CD4-positive, alpha-beta T cell treated with Interleukin-12 subunit alpha and Interleukin-12 subunit beta, for 1 hour (primary cell): ENCODE results near the gene PTGES3.
A peak's percentile ranks its signal among the peaks of the same experiment; 100 is the strongest.

Experiments
- DNase-seq: peaks from one replicate; pipeline ENCODE4 v3.0.0-alpha.2; 2020

Gene PTGES3

GRCh38 chr12:56645717-56646446, 42.2 kb downstream of the PTGES3 start, which contains the start of gene ATP5F1B:
TSS of gene ATP5F1B (minus strand) at chr12:56645984. CDS start at chr12:56645963, 21 bp downstream.
- DNase-seq, result peak; percentile 97

- DNase-seq, result no peak
These were observed 42.8 kb downstream of the PTGES3 start for GRCh38 chr12:56645201-56645716.

DNA sequence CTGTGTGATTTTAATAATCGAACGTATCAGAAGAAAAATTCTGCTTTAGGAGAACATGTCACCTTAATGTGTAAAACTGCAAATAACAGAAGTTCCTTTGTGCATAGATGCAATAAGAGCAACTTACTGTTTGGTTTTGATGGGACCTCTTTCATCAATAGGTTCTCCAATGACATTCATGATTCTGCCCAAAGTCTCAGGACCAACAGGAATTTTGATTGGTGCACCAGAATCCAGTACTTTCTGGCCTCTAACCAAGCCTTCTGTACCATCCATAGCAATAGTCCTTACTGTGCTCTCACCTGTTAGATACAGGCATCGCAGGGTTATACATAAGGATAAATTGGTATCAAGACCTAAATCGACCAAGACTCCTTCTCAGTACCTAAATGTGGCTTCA, 43.4 kb downstream of the PTGES3 start:
- no peak for DNase-seq

- no peak for DNase-seq
These were observed 46.9 kb downstream of the PTGES3 start for GRCh38 chr12:56641219-56641618.

DNA sequence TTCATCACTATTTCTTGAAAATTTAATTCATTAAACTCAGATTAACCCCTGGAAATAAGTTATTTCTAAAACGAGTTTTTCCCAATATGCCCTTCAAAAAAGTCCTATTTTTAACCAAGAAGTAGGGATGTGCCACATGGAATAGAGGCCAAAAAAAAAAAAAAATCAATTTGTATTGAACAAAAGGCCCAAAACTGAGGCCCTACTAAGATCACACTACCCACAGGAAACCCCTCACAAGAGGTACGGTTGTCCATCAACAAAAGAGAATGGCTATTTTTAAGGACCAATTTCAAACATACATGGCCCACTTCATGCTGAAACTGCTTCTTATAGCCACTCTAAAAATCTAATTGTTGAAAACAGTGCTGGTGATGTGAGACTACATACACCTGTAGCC, 50.5 kb downstream of the PTGES3 start:
- no peak for DNase-seq

DNA sequence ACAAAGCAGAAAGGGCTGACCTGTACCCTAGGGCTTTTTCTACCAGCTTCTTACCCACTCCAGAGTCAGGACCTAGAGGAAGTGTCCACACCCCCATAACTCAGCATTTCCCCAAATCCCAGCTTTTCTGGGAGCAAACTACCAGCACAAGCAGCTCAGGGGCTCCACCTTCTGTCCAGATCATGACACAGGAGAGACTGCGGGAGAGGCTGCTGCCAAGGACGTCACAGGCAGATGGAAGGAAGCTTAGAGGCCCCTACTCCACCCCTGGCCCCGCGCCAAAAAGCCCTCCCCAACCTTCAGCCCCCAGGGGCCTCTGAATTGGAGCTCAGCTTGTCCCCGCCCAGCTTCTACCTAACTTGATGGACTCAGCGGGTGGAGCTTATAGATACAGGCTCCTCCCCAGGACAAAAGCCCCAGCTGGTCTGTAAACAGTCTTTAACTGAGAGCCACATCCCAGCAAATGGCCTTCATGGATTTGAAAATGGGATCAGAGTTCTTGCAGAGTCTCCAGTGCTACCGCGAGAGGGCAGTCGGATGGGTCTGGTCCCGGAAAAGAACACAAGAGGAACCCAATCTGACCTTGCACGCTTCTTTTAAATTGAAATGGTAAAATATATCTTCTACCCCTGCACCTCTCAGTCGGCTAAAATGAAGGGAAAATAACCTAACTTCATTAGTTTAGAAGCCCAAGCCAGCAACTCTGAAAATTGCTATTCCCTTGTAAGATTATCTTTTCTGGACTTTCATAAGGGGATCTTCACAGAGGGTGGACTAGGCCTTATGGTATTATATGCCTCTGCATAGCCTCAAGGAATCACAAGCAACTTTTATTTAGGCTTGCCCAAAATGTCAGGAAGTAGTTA, 51.2 kb downstream of the PTGES3 start:
- peak; percentile 95 for DNase-seq

- peak; percentile 86 for DNase-seq
These were observed 52.0 kb downstream of the PTGES3 start for GRCh38 chr12:56635806-56636674.

- DNase-seq, result peak; percentile 73
These were observed 53.0 kb downstream of the PTGES3 start for GRCh38 chr12:56634837-56635791.

DNA sequence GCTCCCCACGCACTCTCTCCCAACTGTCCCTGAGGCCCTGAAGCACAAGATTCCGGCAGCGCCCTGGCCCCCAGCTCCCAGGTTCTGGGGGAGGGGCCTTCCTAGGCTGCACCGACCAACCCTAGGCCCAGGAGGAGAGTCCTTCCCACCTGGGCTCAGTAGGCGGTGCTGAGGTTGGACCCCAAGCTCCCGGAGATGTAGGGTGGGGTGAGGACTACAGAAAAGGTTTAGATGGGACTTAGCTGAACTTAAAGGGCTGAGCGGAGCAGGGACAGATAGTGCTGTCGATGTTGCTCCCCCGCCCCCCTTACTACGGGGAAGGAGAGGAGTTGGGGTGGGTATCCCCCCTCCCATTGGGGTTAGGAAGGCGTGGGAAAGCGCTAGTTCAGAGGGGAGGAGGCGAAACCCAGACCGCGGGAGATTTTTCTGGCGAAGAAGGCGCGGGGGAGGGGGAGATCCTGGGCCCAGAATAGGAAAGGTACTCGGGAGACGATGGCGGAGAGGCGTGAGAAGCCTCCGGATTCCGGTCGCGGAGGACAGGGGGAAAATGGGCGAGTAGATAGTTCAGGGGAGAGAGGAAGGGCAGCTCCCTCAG, 53.7 kb downstream of the PTGES3 start:
- DNase-seq, result peak; percentile 28

DNA sequence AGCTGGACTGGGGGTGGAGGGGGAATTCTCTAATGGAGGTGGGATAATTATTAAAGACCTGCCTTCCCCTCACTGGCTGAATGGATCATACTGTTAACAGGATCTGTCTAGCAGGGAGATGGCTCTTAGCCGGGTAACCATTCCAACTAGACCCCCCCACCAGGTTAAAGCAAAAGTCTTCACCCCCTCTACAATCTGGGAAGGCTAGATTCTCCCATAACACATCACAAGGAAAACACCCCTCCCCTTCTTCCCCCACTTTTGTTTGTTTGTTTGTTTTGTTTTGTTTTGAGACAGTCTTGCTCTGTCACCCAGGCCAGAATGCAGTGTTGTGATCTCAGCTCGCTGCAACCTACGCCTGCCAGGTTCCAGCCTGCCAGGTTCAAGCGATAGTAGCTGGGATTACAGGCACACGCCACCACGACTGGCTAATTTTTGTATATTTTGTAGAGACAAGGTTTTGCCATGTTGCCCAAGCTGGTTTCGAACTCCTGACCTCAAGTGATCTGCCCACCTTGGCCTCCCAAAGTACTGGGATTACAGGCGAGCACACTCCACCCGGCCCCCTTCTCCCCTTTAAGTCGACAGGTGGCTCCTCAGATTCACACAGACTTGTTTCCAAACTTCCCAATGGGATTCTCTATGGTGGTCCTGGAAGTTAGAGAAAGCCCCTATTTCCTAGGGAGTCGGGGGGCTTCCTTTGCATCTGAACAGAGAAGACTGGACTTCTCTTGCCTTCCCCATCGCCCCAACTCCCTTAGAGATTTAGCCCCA, 54.4 kb downstream of the PTGES3 start:
- DNase-seq, result no peak

DNA sequence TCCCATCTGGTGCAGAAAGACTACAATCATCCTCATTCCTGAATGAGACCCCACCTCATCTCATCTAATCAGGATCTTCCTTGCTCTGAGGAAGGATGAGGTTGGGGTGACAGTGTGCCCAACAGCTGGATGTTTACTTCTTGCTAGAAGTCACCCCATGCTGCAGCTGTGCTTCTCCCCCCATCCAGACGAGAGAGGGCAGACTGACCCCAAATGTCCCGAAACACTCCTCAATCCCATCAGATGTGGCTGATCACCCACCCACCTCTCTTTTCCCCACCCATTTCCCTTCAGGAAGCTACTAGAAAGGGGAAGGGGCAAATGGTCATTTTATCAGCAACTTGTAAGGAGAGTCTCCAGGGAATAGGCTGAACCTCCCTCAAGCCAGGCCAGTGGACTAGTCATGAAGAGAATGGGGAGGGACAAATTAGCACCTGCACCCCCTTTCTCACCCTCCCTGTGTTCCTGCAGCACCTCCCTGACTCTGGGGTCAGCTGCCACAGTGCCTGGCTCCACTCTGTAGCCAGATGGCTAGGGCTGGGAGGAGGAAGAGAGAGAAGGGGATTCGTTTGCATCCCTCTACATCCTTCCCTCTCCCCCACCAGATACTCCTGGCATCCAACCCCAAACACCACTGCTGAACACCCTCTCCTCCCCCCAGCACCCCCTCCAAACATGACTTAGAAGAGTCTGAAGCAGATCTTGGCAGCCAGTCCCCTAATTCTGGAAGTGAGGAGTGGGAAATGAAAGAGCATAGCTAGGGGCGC, 55.2 kb downstream of the PTGES3 start:
- DNase-seq, result no peak

GRCh38 chr12:56631790-56632700, 56.0 kb downstream of the PTGES3 start:
- peak; percentile 63 for DNase-seq

DNA sequence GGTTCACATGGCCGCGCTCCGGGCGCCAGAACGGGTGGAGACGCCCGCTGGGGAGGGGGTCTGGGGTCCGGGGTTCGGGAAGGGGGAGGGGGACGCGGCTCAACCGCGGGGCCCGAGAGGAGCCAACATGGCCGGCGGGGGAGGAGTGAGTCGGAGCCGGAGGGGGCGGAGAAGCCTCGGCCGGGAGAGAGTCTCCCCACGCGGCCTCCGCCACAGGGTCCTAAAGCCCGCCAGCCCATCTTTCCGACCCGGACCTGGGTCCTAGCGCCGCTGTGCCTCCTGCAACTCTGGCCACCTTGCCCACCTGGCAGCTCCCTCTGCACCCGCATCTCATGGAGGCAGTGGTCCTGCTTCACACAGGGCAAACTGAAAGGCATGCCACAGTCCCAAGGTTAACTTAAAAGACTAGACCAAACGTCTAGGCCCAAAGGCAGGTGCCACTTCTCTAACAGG, 57.9 kb downstream of the PTGES3 start, which contains the start of gene BAZ2A:
Gene BAZ2A (minus strand): TSS at position 147 of the 453 bp plus-strand sequence. CDS start 12,796 bp downstream, outside the sequence.
- DNase-seq, result peak; percentile 87

DNA sequence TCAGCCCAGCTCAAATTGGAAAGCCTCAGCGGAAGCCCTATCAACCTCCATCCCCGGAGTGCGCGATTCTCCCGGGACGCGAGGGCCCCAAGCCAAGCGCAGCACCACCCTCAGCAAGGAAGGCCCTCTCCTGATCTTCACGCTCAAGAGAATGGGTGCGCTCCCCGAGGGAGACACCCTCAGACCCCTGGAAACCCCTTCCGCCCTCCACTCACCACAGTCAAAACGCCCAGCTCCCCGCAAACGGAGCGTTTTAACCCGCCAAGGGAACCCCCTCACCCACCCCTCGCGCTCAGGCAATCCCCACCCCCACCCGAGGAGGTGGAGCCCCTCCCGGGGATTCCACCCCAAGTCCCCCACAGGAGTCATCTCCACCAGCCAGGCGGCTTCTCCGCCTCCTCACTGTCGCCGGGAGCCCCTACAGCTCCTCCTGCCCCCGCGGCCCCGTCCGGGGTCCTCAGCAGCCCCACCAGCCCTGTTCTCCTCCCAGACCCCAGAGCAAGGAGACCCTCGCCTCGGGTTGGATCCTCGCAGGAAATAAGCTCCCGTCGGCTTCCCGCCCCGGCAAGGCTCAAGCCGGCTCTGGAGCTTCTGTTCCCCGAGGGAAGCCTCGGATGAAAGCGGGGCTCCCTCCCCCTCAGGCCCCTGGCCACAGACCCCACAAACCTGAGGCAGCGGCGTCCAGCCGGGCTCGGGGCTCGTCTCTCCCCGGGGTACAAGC, 58.5 kb downstream of the PTGES3 start:
- peak; percentile 64 for DNase-seq

DNA sequence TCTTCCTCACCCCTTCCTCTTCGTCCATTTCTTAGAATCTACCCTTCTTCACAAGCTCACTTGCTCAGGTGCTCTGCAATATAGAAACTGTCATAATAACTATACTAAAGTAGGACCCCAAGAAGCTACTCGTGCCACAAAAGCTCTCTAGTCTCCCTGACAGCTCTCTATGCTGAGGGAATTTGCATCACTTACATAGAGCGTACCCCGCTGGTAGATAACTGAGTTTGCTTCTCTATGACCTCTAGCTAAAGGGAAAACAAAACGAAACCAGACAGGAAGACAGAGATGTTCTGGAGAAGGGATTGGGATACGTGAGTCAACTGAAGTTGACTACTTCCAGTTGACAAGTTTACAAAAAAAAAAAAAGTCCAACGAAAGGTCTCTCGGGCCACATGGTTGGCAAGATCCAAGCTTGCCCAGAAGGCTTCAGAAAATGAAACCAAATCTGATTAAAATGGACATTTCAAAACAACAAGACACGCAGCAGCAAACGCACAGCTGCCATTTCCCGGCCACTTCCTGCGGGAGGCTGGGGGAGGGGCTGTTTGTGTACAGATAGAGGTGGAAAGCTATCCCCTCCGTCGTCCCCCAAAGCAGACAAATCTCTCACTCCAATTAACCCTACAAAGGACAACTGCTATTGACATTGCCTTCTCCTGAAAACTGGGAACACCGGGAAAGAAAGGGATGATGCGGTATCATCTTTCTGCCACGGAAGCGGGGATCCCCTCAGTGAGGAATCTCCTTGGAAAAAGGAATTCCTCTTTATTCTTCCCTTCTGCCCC, 59.2 kb downstream of the PTGES3 start:
- DNase-seq, result peak; percentile 74

DNA sequence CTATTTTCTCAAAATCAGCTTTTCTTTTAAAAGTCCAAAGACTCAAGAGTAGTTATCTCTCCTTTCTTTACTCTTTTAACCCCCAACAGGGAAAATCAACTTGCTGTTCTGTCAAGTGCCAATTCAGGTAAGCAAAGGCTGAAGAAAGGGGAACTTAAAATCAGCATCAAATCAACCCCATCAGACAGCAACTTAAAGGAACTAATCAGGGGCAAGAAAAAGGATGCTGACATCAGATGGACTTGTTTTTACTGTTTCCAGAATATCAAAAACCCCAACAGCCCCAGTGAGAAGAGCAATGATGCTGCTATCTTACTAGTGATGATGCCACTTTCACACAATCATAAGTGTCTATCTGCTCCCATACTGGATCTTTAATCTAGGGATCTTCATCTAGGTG, 61.4 kb downstream of the PTGES3 start:
- DNase-seq, result no peak

GRCh38 chr12:56622535-56622934, 65.5 kb downstream of the PTGES3 start:
- no peak for DNase-seq
